Astrocyte (in vitro differentiated cells and primary cell): ENCODE data around the gene FUT8. TPM values are rescaled to one million over a fixed set of nuclear protein-coding genes. Genes with fewer than 3 reads are reported as not detected.
A peak's percentile ranks its signal among the peaks of the same experiment; 100 is the strongest.

Source experiments
- DNase-seq: peaks from one replicate; pipeline ENCODE4 v3.0.0-alpha.2; 2010; ENCODE audit warnings: low read depth
- FAIRE-seq: peaks from 2 replicates; lab custom pipeline; 2011; peaks lifted over from hg19 to GRCh38; lab: Jason Lieb, UNC
- H2AFZ ChIP-seq: 2 replicates; pipeline ENCODE4 v1.6.0; 2012; ENCODE audit warnings: low read depth, low read length, inconsistent platforms
- H3K27ac ChIP-seq: 2 replicates; pipeline ENCODE4 v1.5.1; 2011; ENCODE audit warnings: low read depth, low read length, inconsistent platforms
- H3K27me3 ChIP-seq: 2 replicates; pipeline ENCODE4 v1.6.0; 2011; ENCODE audit warnings: low read length, inconsistent platforms; ENCODE audit not compliant: insufficient read depth
- H3K36me3 ChIP-seq: 2 replicates; pipeline ENCODE4 v1.5.1; 2011; ENCODE audit warnings: low read length, inconsistent platforms; ENCODE audit not compliant: insufficient read depth
- H3K4me1 ChIP-seq: 2 replicates; pipeline ENCODE4 v1.5.1; 2011; ENCODE audit warnings: low read length, inconsistent platforms; ENCODE audit not compliant: insufficient read depth
- H3K4me2 ChIP-seq: 2 replicates; pipeline ENCODE4 v1.6.0; 2012; ENCODE audit warnings: low read length, inconsistent platforms
- H3K4me3 ChIP-seq: 2 replicates; pipeline ENCODE4 v1.5.1; 2011; ENCODE audit warnings: low read depth, mild to moderate bottlenecking, low read length, inconsistent platforms; ENCODE audit not compliant: insufficient read depth
- H3K79me2 ChIP-seq: 2 replicates; pipeline ENCODE4 v1.6.0; 2012; ENCODE audit warnings: mild to moderate bottlenecking, low read length, inconsistent platforms; ENCODE audit not compliant: insufficient read depth
- H3K9ac ChIP-seq: 2 replicates; pipeline ENCODE4 v1.6.0; 2012; ENCODE audit warnings: mild to moderate bottlenecking, low read length, inconsistent platforms
- H3K9me3 ChIP-seq: 2 replicates; pipeline ENCODE4 v1.5.1; 2012; ENCODE audit warnings: low read depth, mild to moderate bottlenecking, low read length, inconsistent platforms; ENCODE audit not compliant: insufficient read depth
- H4K20me1 ChIP-seq: 2 replicates; pipeline ENCODE4 v1.6.0; 2012; ENCODE audit warnings: low read length, inconsistent platforms; ENCODE audit not compliant: insufficient read depth
- H3K27ac Mint-ChIP-seq: one replicate; pipeline ENCODE4 v1.8.0; 2021; ENCODE audit warnings: mild to moderate bottlenecking, mixed read lengths; ENCODE audit not compliant: unreplicated experiment
- H3K27me3 Mint-ChIP-seq: one replicate; pipeline ENCODE4 v1.8.0; 2021; ENCODE audit warnings: low read depth, mixed read lengths; ENCODE audit not compliant: unreplicated experiment
- H3K36me3 Mint-ChIP-seq: one replicate; pipeline ENCODE4 v1.8.0; 2021; ENCODE audit warnings: low read depth, mixed read lengths; ENCODE audit not compliant: unreplicated experiment
- H3K4me1 Mint-ChIP-seq: one replicate; pipeline ENCODE4 v1.8.0; 2021; ENCODE audit warnings: low read depth, mixed read lengths; ENCODE audit not compliant: unreplicated experiment
- H3K4me3 Mint-ChIP-seq: one replicate; pipeline ENCODE4 v1.8.0; 2021; ENCODE audit warnings: mild to moderate bottlenecking, moderate library complexity, mixed read lengths; ENCODE audit not compliant: unreplicated experiment
- H3K9me3 Mint-ChIP-seq: one replicate; pipeline ENCODE4 v1.8.0; 2021; ENCODE audit warnings: mild to moderate bottlenecking, mixed read lengths; ENCODE audit not compliant: unreplicated experiment
- EZH2 ChIP-seq: IDR thresholded peaks from 2 replicates; pipeline ENCODE4 v1.6.1; 2012; ENCODE audit warnings: mild to moderate bottlenecking, low read length, inconsistent platforms; ENCODE audit not compliant: insufficient read depth
- total RNA-seq: library from RNA; stranded (reverse); gene quantifications from 2 replicates; pipeline ENCODE4 v1.2.1, GENCODE V29; 2021
- TF ChIP-seq, protein P1 (sequence below): IDR thresholded peaks from 2 replicates; pipeline ENCODE4 v1.5.1; 2011; ENCODE audit warnings: low read depth, mild to moderate bottlenecking, inconsistent platforms, low read length, moderate library complexity; ENCODE audit not compliant: insufficient read depth

The FUT8 gene
- total RNA-seq, 1 donor from 2014 or later = 52.7 TPM

DNA sequence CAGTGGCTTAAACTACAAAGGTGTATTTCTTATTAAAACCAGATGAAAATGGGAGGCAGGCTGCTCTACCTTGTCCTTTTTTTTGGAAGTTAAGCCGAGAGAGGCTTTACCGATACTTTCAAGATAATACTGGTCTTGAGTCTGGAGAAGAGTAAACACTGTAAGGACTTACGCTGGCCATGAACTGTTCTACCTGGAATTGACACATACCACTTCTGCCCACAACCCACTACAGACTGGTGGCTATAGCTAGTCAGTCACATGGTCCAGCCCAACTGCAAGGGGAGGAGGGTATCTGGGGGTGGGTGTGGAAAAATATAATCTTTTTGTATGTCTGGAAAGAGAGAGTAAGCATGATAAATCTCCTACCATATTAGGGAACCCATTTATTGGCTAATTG lies 4.4 kb upstream of the FUT8 start:
- Histone ChIP-seq H2AFZ (no peak overlapping the region), H3K27me3 (no peaks in the 10 kb centered on the region), H4K20me1 (no peaks in the 10 kb centered on the region), H3K79me2 (peaks cover 4% of the 10 kb centered on the region), H3K27ac (no peak overlapping the region), H3K4me1 (peaks cover 6% of the 10 kb centered on the region), H3K36me3 (no peaks in the 10 kb centered on the region), H3K9ac (no peak overlapping the region), H3K9me3 (no peaks in the 10 kb centered on the region), H3K4me3 (no peak overlapping the region), H3K4me2 (no peak overlapping the region)
- DNase-seq (no peak), FAIRE-seq (no peak)
- no peaks in the 10 kb centered on the region for H3K36me3 Mint-ChIP-seq
- H3K4me1 Mint-ChIP-seq = peaks cover 3% of the 10 kb centered on the region
- no peak overlapping the region for H3K27ac Mint-ChIP-seq
- H3K9me3 Mint-ChIP-seq = no peaks in the 10 kb centered on the region
- H3K27me3 Mint-ChIP-seq = no peaks in the 10 kb centered on the region
- no peak for TF ChIP-seq EZH2
- TF ChIP-seq, protein P1, sequence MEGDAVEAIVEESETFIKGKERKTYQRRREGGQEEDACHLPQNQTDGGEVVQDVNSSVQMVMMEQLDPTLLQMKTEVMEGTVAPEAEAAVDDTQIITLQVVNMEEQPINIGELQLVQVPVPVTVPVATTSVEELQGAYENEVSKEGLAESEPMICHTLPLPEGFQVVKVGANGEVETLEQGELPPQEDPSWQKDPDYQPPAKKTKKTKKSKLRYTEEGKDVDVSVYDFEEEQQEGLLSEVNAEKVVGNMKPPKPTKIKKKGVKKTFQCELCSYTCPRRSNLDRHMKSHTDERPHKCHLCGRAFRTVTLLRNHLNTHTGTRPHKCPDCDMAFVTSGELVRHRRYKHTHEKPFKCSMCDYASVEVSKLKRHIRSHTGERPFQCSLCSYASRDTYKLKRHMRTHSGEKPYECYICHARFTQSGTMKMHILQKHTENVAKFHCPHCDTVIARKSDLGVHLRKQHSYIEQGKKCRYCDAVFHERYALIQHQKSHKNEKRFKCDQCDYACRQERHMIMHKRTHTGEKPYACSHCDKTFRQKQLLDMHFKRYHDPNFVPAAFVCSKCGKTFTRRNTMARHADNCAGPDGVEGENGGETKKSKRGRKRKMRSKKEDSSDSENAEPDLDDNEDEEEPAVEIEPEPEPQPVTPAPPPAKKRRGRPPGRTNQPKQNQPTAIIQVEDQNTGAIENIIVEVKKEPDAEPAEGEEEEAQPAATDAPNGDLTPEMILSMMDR = no peak
- H3K4me3 Mint-ChIP-seq = no peak overlapping the region

DNA sequence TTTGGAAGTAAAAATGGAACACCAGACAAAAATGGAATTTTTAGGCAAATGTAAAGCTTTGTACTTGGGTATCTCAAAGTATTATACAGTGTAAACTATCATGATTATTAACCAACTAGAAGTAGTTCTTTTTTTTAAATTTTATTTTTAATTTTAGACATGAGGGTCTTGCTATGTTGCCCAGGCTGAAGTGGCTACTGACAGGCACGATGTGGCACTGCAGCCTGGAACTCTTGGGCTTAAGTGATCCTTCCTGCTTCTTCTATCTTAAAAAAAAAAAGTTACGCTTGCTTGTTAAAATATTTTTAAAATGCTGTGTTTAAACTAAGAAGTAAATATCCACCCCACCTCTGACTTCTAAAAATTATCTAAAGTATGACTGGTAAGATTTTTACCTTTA lies 1.9 kb upstream of the FUT8 start:
- no peaks in the 10 kb centered on the region for H3K36me3 ChIP-seq
- Mint-ChIP-seq H3K27me3 (no peaks in the 10 kb centered on the region), H3K4me1 (peaks cover 7% of the 10 kb centered on the region), H3K27ac (no peak overlapping the region), H3K9me3 (no peaks in the 10 kb centered on the region), H3K4me3 (peak overlapping the region; percentile 98), H3K36me3 (no peaks in the 10 kb centered on the region)
- no peak overlapping the region for H2AFZ ChIP-seq
- peaks cover 29% of the 10 kb centered on the region for H3K79me2 ChIP-seq
- H3K9ac ChIP-seq = no peak overlapping the region
- H3K27ac ChIP-seq = no peak overlapping the region
- no peaks in the 10 kb centered on the region for H3K27me3 ChIP-seq
- H3K4me1 ChIP-seq = peaks cover 13% of the 10 kb centered on the region
- DNase-seq = no peak
- FAIRE-seq = no peak
- no peak for TF ChIP-seq EZH2
- TF ChIP-seq, protein P1 = no peak
- no peaks in the 10 kb centered on the region for H3K9me3 ChIP-seq
- no peak overlapping the region for H3K4me3 ChIP-seq
- peaks cover 5% of the 10 kb centered on the region for H4K20me1 ChIP-seq
- peak overlapping the region; percentile 90 for H3K4me2 ChIP-seq

DNA sequence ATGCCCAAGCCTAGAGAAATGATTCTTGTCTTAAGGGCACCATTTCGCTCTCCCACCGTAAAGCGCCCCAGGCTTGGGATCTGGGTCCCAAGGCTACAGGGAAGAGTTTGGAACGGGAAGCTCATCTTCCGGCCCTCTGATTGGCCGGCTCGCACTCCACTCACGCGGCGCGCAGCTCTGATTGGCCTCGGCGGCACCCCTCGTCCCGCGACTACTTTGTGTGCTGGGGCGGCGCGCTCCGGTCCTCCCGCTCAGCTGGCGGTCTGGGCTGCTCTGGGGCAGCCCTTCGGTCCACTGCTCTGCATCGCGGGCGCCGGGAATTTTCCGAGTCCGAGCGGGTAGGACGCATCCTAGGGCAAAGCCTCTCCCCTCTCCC lies 886 bp upstream of the FUT8 start:
- H3K79me2 ChIP-seq = peaks cover 39% of the 10 kb centered on the region
- TF ChIP-seq, protein P1 = no peak
- no peak for TF ChIP-seq EZH2
- Mint-ChIP-seq H3K36me3 (no peaks in the 10 kb centered on the region), H3K9me3 (no peaks in the 10 kb centered on the region), H3K4me1 (peaks cover 7% of the 10 kb centered on the region), H3K27ac (peak overlapping the region; percentile 94), H3K27me3 (no peaks in the 10 kb centered on the region), H3K4me3 (peak overlapping the region; percentile 98)
- FAIRE-seq (peak; percentile 58), DNase-seq (peak; percentile 91)
- H3K36me3 ChIP-seq = no peaks in the 10 kb centered on the region
- H3K4me1 ChIP-seq = peaks cover 13% of the 10 kb centered on the region
- H3K9me3 ChIP-seq = no peaks in the 10 kb centered on the region
- H2AFZ ChIP-seq = peak overlapping the region; percentile 71
- H3K9ac ChIP-seq = peak overlapping the region; percentile 96
- H3K4me3 ChIP-seq = peak overlapping the region; percentile 87
- peaks cover 5% of the 10 kb centered on the region for H4K20me1 ChIP-seq
- H3K27me3 ChIP-seq = no peaks in the 10 kb centered on the region
- H3K27ac ChIP-seq = peak overlapping the region; percentile 86
- H3K4me2 ChIP-seq = peak overlapping the region; percentile 90
